GM23338 (cell line): ENCODE data around the gene KIFC3. TPM values are rescaled to one million over a fixed set of nuclear protein-coding genes. Genes with fewer than 3 reads are reported as not detected.

ENCODE experiments used
- ATAC-seq: fragments of 200-7000 bp; cut with Tn5 transposase; 3 replicates; pipeline ENCODE4 v1.9.1; 2020
- DNase-seq: peaks from one replicate; pipeline ENCODE4 v3.0.0-alpha.2; 2015; ENCODE audit warnings: low spot score
- H2AFZ ChIP-seq: fragments of 200-600 bp; sonication (generic); 2 replicates; pipeline ENCODE4 v1.8.0; 2016; ENCODE audit warnings: antibody characterized with exemption, mild to moderate bottlenecking, moderate library complexity
- H3F3A ChIP-seq: fragments of 200-600 bp; sonication (generic); replicated peaks from 2 replicates; pipeline ENCODE4 v1.8.0; 2017; ENCODE audit warnings: antibody characterized with exemption, mixed run types, low read depth
- H3K27ac ChIP-seq: fragments of 200-600 bp; sonication (generic); 2 replicates; pipeline ENCODE4 v1.6.1; 2016; ENCODE audit warnings: low read depth
- H3K27me3 ChIP-seq: fragments of 200-600 bp; sonication (generic); 2 replicates; pipeline ENCODE4 v1.8.0; 2016; ENCODE audit warnings: mild to moderate bottlenecking, mixed run types, moderate library complexity; ENCODE audit not compliant: insufficient read depth
- H3K36me3 ChIP-seq: fragments of 200-600 bp; sonication (generic); 2 replicates; pipeline ENCODE4 v1.8.0; 2016; ENCODE audit warnings: mild to moderate bottlenecking; ENCODE audit not compliant: insufficient read depth
- H3K4me1 ChIP-seq: fragments of 200-600 bp; sonication (generic); 2 replicates; pipeline ENCODE4 v1.8.0; 2016; ENCODE audit warnings: mild to moderate bottlenecking, moderate library complexity; ENCODE audit not compliant: insufficient read depth
- H3K4me2 ChIP-seq: fragments of 200-600 bp; sonication (generic); 2 replicates; pipeline ENCODE4 v1.7.1; 2017; ENCODE audit warnings: mixed run types
- H3K4me3 ChIP-seq: fragments of 200-600 bp; sonication (generic); 2 replicates; pipeline ENCODE4 v1.6.1; 2016; ENCODE audit warnings: mixed run types
- H3K79me2 ChIP-seq: fragments of 200-600 bp; sonication (generic); replicated peaks from 2 replicates; pipeline ENCODE4 v1.8.0; 2017; ENCODE audit warnings: mild to moderate bottlenecking; ENCODE audit not compliant: insufficient read depth
- H3K9me2 ChIP-seq: fragments of 200-600 bp; sonication (generic); 2 replicates; pipeline ENCODE4 v1.8.0; 2017; ENCODE audit not compliant: insufficient read depth
- H4K20me1 ChIP-seq: fragments of 200-600 bp; sonication (generic); replicated peaks from 2 replicates; pipeline ENCODE4 v1.8.0; 2017; ENCODE audit warnings: mild to moderate bottlenecking; ENCODE audit not compliant: insufficient read depth
- H3K27ac Mint-ChIP-seq: 2 replicates; pipeline ENCODE4 v1.8.0; 2020; ENCODE audit warnings: inconsistent platforms, mild to moderate bottlenecking, moderate library complexity, mixed read lengths
- H3K27me3 Mint-ChIP-seq: 3 replicates; pipeline ENCODE4 v1.8.0; 2022; ENCODE audit warnings: low read depth, mild to moderate bottlenecking, moderate library complexity, mixed read lengths, inconsistent platforms; ENCODE audit not compliant: insufficient read depth, poor library complexity
- H3K36me3 Mint-ChIP-seq: 3 replicates; pipeline ENCODE4 v1.8.0; 2021; ENCODE audit warnings: low read depth, mild to moderate bottlenecking, inconsistent platforms, moderate library complexity, mixed read lengths
- H3K4me1 Mint-ChIP-seq: 3 replicates; pipeline ENCODE4 v1.8.0; 2020; ENCODE audit warnings: mild to moderate bottlenecking, inconsistent platforms, mixed read lengths
- H3K4me3 Mint-ChIP-seq: 3 replicates; pipeline ENCODE4 v1.8.0; 2021; ENCODE audit warnings: moderate library complexity, mild to moderate bottlenecking, inconsistent platforms, mixed read lengths
- H3K9me3 Mint-ChIP-seq: 3 replicates; pipeline ENCODE4 v1.8.0; 2020; ENCODE audit warnings: moderate library complexity, mild to moderate bottlenecking, inconsistent platforms, mixed read lengths
- CREB1 ChIP-seq: fragments of 250-450 bp; sonication (Bioruptor Pico); IDR thresholded peaks from 2 replicates; pipeline ENCODE4 v1.5.0; 2020; ENCODE audit warnings: low read depth, mild to moderate bottlenecking, moderate library complexity
- EZH2 ChIP-seq: fragments of 200-600 bp; sonication (generic); IDR thresholded peaks from one replicate; pipeline ENCODE4 v1.8.0; 2017; ENCODE audit warnings: antibody characterized with exemption, mild to moderate bottlenecking, low read depth; ENCODE audit not compliant: unreplicated experiment
- EZH2phosphoT487 ChIP-seq: fragments of 200-600 bp; sonication (generic); IDR thresholded peaks from one replicate; pipeline ENCODE4 v1.8.1; 2018; ENCODE audit warnings: antibody characterized with exemption; ENCODE audit not compliant: unreplicated experiment
- JUNB ChIP-seq: IDR thresholded peaks from one replicate; pipeline ENCODE4 v1.6.1; 2016; ENCODE audit warnings: antibody characterized with exemption; ENCODE audit not compliant: unreplicated experiment
- NANOG ChIP-seq: IDR thresholded peaks from 2 replicates; pipeline ENCODE4 v1.6.1; 2016; ENCODE audit warnings: antibody characterized with exemption, borderline replicate concordance
- POLR2AphosphoS5 ChIP-seq: IDR thresholded peaks from 2 replicates; pipeline ENCODE4 v1.6.1; 2016; ENCODE audit warnings: antibody characterized with exemption, low read depth
- STAT1 ChIP-seq: IDR thresholded peaks from one replicate; pipeline ENCODE4 v1.6.1; 2016; ENCODE audit warnings: antibody characterized with exemption; ENCODE audit not compliant: unreplicated experiment
- ZNF114 ChIP-seq: fragments of 250-450 bp; sonication (Bioruptor Pico); IDR thresholded peaks from 2 replicates; pipeline ENCODE4 v1.5.0; 2020; ENCODE audit warnings: mild to moderate bottlenecking, moderate library complexity
- ZNF331 ChIP-seq: fragments of 250-450 bp; sonication (Bioruptor Pico); IDR thresholded peaks from 2 replicates; pipeline ENCODE4 v1.5.0; 2020; ENCODE audit warnings: low read depth, mild to moderate bottlenecking, moderate library complexity
- polyA plus RNA-seq: library from polyadenylated mRNA; unstranded; fragments of >200 nt; fragmentation: Nextera tagmentation; extraction: Ambion mirVana; gene quantifications from 2 replicates; pipeline ENCODE4 v1.2.1, GENCODE V29; 2016
- total RNA-seq: library from RNA; depleted of rRNA; stranded (reverse); fragments of >200 nt; shearing (Covaris generic); gene quantifications from 2 replicates; pipeline ENCODE4 v1.2.3, GENCODE V29; 2014
- TF ChIP-seq, protein P1 (sequence below): fragments of 250-450 bp; sonication (Bioruptor Pico); IDR thresholded peaks from 2 replicates; pipeline ENCODE4 v1.5.0; 2020; ENCODE audit warnings: mild to moderate bottlenecking, moderate library complexity
- TF ChIP-seq, protein P2 (sequence below), 2 experiments: fragments of 200-600 bp in 1 of 2; sonication (generic) in 1 of 2; conservative IDR thresholded peaks; 2 replicates each; pipeline versions ENCODE4 v1.5.1 to v1.6.1; 2016 to 2017; ENCODE audit warnings: antibody characterized with exemption in 2 of 2, low read depth in 2 of 2, mild to moderate bottlenecking in 2 of 2, moderate library complexity in 1 of 2
- TF ChIP-seq, protein P3 (sequence below): IDR thresholded peaks from 2 replicates; pipeline ENCODE4 v1.6.1; 2016; ENCODE audit warnings: antibody characterized with exemption

The KIFC3 gene
- total and polyA plus RNA-seq, 2 experiments from 2014 or later: 4.4 to 12.5 TPM

DNA sequence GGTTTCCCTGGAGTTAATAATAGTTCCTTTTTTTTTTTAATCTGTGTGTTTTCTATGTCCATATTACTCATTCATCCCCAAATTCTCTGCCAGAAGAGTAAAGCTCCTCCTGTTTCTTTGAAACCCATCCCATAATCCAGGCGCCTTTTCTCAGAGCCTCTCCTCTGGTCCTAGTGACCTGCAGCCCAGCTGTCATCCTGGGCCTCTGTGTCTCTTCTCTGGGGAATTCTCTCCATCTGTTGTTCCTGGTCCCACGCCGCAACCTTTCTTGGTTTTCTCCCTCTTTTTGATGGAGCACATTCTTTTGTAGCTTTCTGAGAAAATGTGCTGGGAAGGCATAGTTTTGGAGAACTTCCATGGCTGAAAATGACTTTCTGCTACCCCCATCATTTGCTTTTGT is 56.5 kb downstream of the KIFC3 start:
- Histone ChIP-seq H3K4me2 (no peak overlapping the region), H2AFZ (no peak overlapping the region), H3K27me3 (no peaks in the 10 kb centered on the region), H3K79me2 (no peaks in the 10 kb centered on the region), H3K4me3 (no peak overlapping the region), H3K4me1 (no peaks in the 10 kb centered on the region), H3K36me3 (0 out of 2 replicates have a peak, but pooled peaks cover 7% of the 10 kb centered on the region), H4K20me1 (no peaks in the 10 kb centered on the region; the same call in 1 of the 2 replicates), H3K27ac (no peak overlapping the region), H3K9me2 (no peaks in the 10 kb centered on the region), H3F3A (no peaks in the 10 kb centered on the region)
- no peak for TF ChIP-seq STAT1
- peaks cover 17% of the 10 kb centered on the region; the same call in 2 of the 3 replicates for H3K36me3 Mint-ChIP-seq
- H3K9me3 Mint-ChIP-seq: no peaks in the 10 kb centered on the region
- H3K4me3 Mint-ChIP-seq: no peak overlapping the region
- ATAC-seq: no peak
- H3K27me3 Mint-ChIP-seq: peaks cover 3% of the 10 kb centered on the region
- no peaks in the 10 kb centered on the region; the same call in 2 of the 3 replicates for H3K4me1 Mint-ChIP-seq
- H3K27ac Mint-ChIP-seq: no peak overlapping the region
- DNase-seq: no peak

DNA sequence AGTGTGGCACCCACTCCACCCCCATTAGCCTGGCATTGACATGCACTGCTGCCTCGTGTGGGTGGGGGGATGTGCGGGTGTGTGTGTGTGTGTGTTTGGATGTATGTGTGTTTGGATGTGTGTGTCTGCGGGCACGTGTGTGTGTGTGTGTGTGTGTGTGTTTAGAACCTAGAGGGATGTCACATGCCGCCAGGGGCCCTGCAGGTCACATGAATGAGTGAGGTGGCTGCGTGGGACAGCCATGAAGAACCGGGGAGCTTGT is 57.7 kb downstream of the KIFC3 start:
- H3K27me3 ChIP-seq: no peaks in the 10 kb centered on the region
- no peak overlapping the region for H3K4me3 Mint-ChIP-seq
- no peaks in the 10 kb centered on the region for H3K9me2 ChIP-seq
- H3K79me2 ChIP-seq: no peaks in the 10 kb centered on the region
- H3K27me3 Mint-ChIP-seq: peaks cover 5% of the 10 kb centered on the region
- no peaks in the 10 kb centered on the region for H3K9me3 Mint-ChIP-seq
- H3K27ac ChIP-seq: no peak overlapping the region
- no peak overlapping the region for H3K4me3 ChIP-seq
- H2AFZ ChIP-seq: no peak overlapping the region
- no peak overlapping the region for H3K4me2 ChIP-seq
- H3K4me1 ChIP-seq: no peaks in the 10 kb centered on the region
- 0 out of 2 replicates have a peak, but pooled peaks cover 7% of the 10 kb centered on the region for H3K36me3 ChIP-seq
- H3K27ac Mint-ChIP-seq: no peak overlapping the region
- no peak for DNase-seq
- peaks cover 13% of the 10 kb centered on the region; the same call in 2 of the 3 replicates for H3K36me3 Mint-ChIP-seq
- no peaks in the 10 kb centered on the region; the same call in 1 of the 2 replicates for H4K20me1 ChIP-seq
- no peaks in the 10 kb centered on the region; the same call in 2 of the 3 replicates for H3K4me1 Mint-ChIP-seq
- no peak for ATAC-seq
- no peaks in the 10 kb centered on the region for H3F3A ChIP-seq
- TF ChIP-seq ZNF114 (CRISPR knock-in tag) (no peak), EZH2 (no peak), POLR2AphosphoS5 (no peak), ZNF331 (CRISPR knock-in tag) (no peak), JUNB (no peak), NANOG (no peak), CREB1 (no peak), STAT1 (no peak), EZH2phosphoT487 (no peak)
- TF ChIP-seq, protein P1, sequence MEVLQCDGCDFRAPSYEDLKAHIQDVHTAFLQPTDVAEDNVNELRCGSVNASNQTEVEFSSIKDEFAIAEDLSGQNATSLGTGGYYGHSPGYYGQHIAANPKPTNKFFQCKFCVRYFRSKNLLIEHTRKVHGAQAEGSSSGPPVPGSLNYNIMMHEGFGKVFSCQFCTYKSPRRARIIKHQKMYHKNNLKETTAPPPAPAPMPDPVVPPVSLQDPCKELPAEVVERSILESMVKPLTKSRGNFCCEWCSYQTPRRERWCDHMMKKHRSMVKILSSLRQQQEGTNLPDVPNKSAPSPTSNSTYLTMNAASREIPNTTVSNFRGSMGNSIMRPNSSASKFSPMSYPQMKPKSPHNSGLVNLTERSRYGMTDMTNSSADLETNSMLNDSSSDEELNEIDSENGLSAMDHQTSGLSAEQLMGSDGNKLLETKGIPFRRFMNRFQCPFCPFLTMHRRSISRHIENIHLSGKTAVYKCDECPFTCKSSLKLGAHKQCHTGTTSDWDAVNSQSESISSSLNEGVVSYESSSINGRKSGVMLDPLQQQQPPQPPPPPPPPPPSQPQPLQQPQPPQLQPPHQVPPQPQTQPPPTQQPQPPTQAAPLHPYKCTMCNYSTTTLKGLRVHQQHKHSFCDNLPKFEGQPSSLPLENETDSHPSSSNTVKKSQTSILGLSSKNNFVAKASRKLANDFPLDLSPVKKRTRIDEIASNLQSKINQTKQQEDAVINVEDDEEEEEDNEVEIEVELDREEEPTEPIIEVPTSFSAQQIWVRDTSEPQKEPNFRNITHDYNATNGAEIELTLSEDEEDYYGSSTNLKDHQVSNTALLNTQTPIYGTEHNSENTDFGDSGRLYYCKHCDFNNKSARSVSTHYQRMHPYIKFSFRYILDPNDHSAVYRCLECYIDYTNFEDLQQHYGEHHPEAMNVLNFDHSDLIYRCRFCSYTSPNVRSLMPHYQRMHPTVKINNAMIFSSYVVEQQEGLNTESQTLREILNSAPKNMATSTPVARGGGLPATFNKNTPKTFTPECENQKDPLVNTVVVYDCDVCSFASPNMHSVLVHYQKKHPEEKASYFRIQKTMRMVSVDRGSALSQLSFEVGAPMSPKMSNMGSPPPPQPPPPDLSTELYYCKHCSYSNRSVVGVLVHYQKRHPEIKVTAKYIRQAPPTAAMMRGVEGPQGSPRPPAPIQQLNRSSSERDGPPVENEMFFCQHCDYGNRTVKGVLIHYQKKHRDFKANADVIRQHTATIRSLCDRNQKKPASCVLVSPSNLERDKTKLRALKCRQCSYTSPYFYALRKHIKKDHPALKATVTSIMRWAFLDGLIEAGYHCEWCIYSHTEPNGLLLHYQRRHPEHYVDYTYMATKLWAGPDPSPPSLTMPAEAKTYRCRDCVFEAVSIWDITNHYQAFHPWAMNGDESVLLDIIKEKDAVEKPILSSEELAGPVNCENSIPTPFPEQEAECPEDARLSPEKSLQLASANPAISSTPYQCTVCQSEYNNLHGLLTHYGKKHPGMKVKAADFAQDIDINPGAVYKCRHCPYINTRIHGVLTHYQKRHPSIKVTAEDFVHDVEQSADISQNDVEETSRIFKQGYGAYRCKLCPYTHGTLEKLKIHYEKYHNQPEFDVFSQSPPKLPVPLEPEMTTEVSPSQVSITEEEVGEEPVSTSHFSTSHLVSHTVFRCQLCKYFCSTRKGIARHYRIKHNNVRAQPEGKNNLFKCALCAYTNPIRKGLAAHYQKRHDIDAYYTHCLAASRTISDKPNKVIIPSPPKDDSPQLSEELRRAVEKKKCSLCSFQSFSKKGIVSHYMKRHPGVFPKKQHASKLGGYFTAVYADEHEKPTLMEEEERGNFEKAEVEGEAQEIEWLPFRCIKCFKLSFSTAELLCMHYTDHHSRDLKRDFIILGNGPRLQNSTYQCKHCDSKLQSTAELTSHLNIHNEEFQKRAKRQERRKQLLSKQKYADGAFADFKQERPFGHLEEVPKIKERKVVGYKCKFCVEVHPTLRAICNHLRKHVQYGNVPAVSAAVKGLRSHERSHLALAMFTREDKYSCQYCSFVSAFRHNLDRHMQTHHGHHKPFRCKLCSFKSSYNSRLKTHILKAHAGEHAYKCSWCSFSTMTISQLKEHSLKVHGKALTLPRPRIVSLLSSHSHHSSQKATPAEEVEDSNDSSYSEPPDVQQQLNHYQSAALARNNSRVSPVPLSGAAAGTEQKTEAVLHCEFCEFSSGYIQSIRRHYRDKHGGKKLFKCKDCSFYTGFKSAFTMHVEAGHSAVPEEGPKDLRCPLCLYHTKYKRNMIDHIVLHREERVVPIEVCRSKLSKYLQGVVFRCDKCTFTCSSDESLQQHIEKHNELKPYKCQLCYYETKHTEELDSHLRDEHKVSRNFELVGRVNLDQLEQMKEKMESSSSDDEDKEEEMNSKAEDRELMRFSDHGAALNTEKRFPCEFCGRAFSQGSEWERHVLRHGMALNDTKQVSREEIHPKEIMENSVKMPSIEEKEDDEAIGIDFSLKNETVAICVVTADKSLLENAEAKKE (CRISPR knock-in tag): no peak
- TF ChIP-seq, protein P2, sequence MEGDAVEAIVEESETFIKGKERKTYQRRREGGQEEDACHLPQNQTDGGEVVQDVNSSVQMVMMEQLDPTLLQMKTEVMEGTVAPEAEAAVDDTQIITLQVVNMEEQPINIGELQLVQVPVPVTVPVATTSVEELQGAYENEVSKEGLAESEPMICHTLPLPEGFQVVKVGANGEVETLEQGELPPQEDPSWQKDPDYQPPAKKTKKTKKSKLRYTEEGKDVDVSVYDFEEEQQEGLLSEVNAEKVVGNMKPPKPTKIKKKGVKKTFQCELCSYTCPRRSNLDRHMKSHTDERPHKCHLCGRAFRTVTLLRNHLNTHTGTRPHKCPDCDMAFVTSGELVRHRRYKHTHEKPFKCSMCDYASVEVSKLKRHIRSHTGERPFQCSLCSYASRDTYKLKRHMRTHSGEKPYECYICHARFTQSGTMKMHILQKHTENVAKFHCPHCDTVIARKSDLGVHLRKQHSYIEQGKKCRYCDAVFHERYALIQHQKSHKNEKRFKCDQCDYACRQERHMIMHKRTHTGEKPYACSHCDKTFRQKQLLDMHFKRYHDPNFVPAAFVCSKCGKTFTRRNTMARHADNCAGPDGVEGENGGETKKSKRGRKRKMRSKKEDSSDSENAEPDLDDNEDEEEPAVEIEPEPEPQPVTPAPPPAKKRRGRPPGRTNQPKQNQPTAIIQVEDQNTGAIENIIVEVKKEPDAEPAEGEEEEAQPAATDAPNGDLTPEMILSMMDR (conservative IDR thresholded peaks at IDR 0.05; ENCODE audit: low read depth in 2 of 2): no peak
- TF ChIP-seq, protein P3, sequence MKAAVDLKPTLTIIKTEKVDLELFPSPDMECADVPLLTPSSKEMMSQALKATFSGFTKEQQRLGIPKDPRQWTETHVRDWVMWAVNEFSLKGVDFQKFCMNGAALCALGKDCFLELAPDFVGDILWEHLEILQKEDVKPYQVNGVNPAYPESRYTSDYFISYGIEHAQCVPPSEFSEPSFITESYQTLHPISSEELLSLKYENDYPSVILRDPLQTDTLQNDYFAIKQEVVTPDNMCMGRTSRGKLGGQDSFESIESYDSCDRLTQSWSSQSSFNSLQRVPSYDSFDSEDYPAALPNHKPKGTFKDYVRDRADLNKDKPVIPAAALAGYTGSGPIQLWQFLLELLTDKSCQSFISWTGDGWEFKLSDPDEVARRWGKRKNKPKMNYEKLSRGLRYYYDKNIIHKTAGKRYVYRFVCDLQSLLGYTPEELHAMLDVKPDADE: no peak
